T-cell (primary cell): ENCODE results near the gene CLCN4. TPM values are rescaled to one million over a fixed set of nuclear protein-coding genes. Genes with fewer than 3 reads are reported as not detected.

ENCODE experiments used
- ATAC-seq, 4 experiments: fragments of 200-7000 bp in 3 of 4; fragments of 150-1000 bp in 1 of 4; cut with Tn5 transposase; replicated peaks in 1 of 4; 1 replicate in 3 of 4; 2 replicates in 1 of 4; pipeline ENCODE4 v1.10.0; 2021; ENCODE audit warnings: moderate library complexity in 3 of 4, mild to moderate bottlenecking in 2 of 4, moderate number of reproducible peaks in 1 of 4
- CTCF ChIA-PET, 2 donors: fragments of 300-600 bp; sonication (Branson Sonifier 250); formaldehyde crosslinking; loops; one replicate each; lab custom pipeline; 2022; ENCODE audit warnings: antibody characterized with exemption in 2 of 2; lab: Charles Lee
- POLR2A ChIA-PET, 2 donors: fragments of 300-600 bp; sonication (Branson Sonifier 250); formaldehyde crosslinking; loops; one replicate each; lab custom pipeline; 2022; ENCODE audit warnings: antibody characterized with exemption in 2 of 2; lab: Charles Lee
- DNase-seq, 35 experiments: peaks; one replicate each; pipeline versions ENCODE4 v3.0.0 to v3.0.0-alpha.2; 2013 to 2023
- H3K27ac ChIP-seq: one replicate; pipeline ENCODE4 v1.5.1; 2013; ENCODE audit warnings: low read length
- H3K27me3 ChIP-seq, 2 experiments: replicated peaks in 1 of 2; 1 replicate in 1 of 2; 2 replicates in 1 of 2; pipeline versions ENCODE4 v1.6.1 to v1.7.0; 2013; ENCODE audit warnings: low read length in 1 of 2, mixed read lengths in 1 of 2; ENCODE audit not compliant: control insufficient read depth in 2 of 2, insufficient read depth in 2 of 2; ENCODE audit errors: extremely low read depth in 1 of 2
- H3K36me3 ChIP-seq, 2 donors: 1 replicate in 1 of 2; 2 replicates in 1 of 2; pipeline versions ENCODE4 v1.6.1 to v1.7.0; 2013; ENCODE audit warnings: low read length in 1 of 2; ENCODE audit not compliant: control insufficient read depth in 2 of 2, insufficient read depth in 1 of 2; ENCODE audit errors: extremely low read depth in 1 of 2
- H3K4me1 ChIP-seq, 2 experiments: 1 replicate in 1 of 2; 2 replicates in 1 of 2; pipeline versions ENCODE4 v1.6.1 to v1.7.0; 2013; ENCODE audit warnings: low read length in 2 of 2, mixed read lengths in 1 of 2; ENCODE audit not compliant: insufficient read depth in 2 of 2, control insufficient read depth in 1 of 2; ENCODE audit errors: extremely low read depth in 1 of 2
- H3K4me3 ChIP-seq, 2 donors: 1 replicate in 1 of 2; 2 replicates in 1 of 2; pipeline versions ENCODE4 v1.5.1 to v1.7.0; 2013; ENCODE audit warnings: mild to moderate bottlenecking in 2 of 2, low read length in 1 of 2, moderate library complexity in 1 of 2; ENCODE audit not compliant: control insufficient read depth in 1 of 2; ENCODE audit errors: extremely low read depth in 1 of 2
- H3K9me3 ChIP-seq: 2 replicates; pipeline ENCODE4 v1.7.0; 2013
- H3K27ac Mint-ChIP-seq, 2 donors: one replicate each; pipeline ENCODE4 v1.8.0; 2020 to 2021; ENCODE audit warnings: mild to moderate bottlenecking in 2 of 2, mixed read lengths in 2 of 2
- H3K27me3 Mint-ChIP-seq, 2 donors: one replicate each; pipeline ENCODE4 v1.8.0; 2021 to 2022; ENCODE audit warnings: mixed read lengths in 2 of 2
- H3K36me3 Mint-ChIP-seq: one replicate; pipeline ENCODE4 v1.8.0; 2021; ENCODE audit warnings: mixed read lengths
- H3K4me1 Mint-ChIP-seq, 3 donors: one replicate each; pipeline ENCODE4 v1.8.0; 2020 to 2022; ENCODE audit warnings: mixed read lengths in 3 of 3, mild to moderate bottlenecking in 1 of 3
- H3K4me3 Mint-ChIP-seq, 3 donors: one replicate each; pipeline ENCODE4 v1.8.0; 2020 to 2022; ENCODE audit warnings: mild to moderate bottlenecking in 3 of 3, mixed read lengths in 3 of 3, moderate library complexity in 3 of 3
- H3K9me3 Mint-ChIP-seq, 3 donors: one replicate each; pipeline ENCODE4 v1.8.0; 2020 to 2022; ENCODE audit warnings: mixed read lengths in 3 of 3
- WGBS: methylation state at CpG from one replicate; pipeline ENCODE4 v1.1.5; 2013; ENCODE audit warnings: missing lambda C conversion rate; ENCODE audit not compliant: insufficient coverage; 5-methylcytosine and 5-hydroxymethylcytosine counted together
- total RNA-seq, 35 experiments: library from RNA in 6 of 35; stranded (reverse) in 6 of 35; fragments of 120-200 nt in 1 of 35; gene quantifications; one replicate each; pipeline versions ENCODE4 v1.2.1 to v1.2.4 and lab custom pipeline; 2013 to 2026

The CLCN4 gene
- total RNA-seq, 5 donors from 2014 or later (not counting 1 experiment from before 2014, with no cell fraction given) = 0.23 to 0.43 (median 0.25) TPM

DNA sequence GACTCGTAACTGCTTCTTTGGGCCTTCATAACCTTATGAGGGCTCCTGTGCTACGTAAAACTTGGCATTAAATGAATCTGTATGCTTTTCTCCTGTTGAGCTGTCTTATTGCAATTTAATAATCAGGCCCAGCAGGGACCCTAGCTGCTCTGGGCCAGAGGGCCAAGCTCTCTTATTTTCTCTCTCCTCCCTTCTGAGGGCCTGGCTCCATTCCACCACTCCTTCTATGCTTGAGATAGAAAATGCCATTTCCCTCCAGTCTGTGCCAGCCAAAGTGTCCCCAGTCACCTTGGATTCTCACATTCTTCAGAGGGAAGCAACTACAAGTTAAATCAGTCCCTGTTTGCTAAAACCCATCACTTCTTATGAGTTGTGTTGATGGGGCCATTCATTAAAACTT, 90.1 kb downstream of the CLCN4 start:
- ATAC-seq (no peak), DNase-seq (no peak)
- Mint-ChIP-seq H3K4me3 (no peak overlapping the region), H3K27me3 (no peaks in the 10 kb centered on the region), H3K9me3 (peaks cover 0 to 4% (median 0%) of the 10 kb centered on the region in 3 donors), H3K27ac (no peak overlapping the region), H3K36me3 (no peaks in the 10 kb centered on the region), H3K4me1 (no peaks in the 10 kb centered on the region)
- WGBS = no CpG with 5 or more reads among the region's 2 CpGs
- no peak overlapping the region for H3K4me3 ChIP-seq
- no peaks in the 10 kb centered on the region for H3K27me3 ChIP-seq
- H3K36me3 ChIP-seq = no peaks in the 10 kb centered on the region
- H3K9me3 ChIP-seq = no peaks in the 10 kb centered on the region
- H3K4me1 ChIP-seq = no peaks in the 10 kb centered on the region
- POLR2A ChIA-PET = no interaction called here
- CTCF ChIA-PET = no interaction called here
- no peak overlapping the region for H3K27ac ChIP-seq

DNA sequence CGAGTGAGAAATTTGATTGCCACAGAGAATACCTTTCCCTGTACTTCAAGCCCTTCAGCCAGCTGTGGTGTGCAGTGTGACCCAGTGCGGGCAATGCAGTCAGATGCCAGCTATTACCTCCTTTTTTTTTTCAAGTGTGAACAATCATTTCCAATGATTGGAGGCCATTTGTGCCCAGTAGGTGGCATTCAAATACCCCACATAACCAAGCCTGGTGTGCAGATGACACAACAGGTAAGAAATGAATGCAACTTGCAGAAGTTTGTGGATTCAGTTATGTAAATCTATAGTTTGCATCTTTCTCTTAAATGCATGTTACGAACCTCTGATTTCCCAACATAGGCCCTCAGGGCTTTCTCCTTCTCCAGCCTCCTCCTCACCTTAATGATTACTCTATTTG, 98.0 kb downstream of the CLCN4 start:
- Mint-ChIP-seq H3K36me3 (no peaks in the 10 kb centered on the region), H3K9me3 (no peaks in the 10 kb centered on the region)

DNA sequence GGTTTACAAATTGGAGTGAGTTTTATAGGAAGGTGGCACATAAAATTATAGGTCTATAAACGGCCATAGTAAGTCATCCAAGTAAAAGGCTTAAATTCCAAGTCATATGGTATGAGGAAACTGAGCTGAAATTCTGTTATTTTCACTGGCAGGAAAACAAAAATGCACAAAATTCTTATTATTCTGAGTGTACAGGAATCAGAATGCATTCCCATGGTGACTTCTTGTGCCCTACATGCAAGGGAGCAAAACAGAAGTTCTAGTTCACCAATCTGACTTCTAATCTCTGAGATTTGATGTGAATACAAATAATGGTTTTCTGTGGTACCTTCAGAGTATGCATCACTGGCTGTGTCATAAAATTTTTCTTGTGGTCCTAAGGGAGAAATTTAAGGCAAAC, 102.9 kb downstream of the CLCN4 start:
- Histone ChIP-seq H3K4me1 (no peaks in the 10 kb centered on the region), H3K9me3 (no peaks in the 10 kb centered on the region), H3K27me3 (peaks cover 0 to 5% of the 10 kb centered on the region in 2 experiments), H3K36me3 (no peaks in the 10 kb centered on the region), H3K4me3 (no peak overlapping the region), H3K27ac (no peak overlapping the region)
- Mint-ChIP-seq H3K4me3 (no peak overlapping the region), H3K4me1 (no peaks in the 10 kb centered on the region), H3K9me3 (peaks cover 0 to 6% (median 0%) of the 10 kb centered on the region in 3 donors), H3K36me3 (no peaks in the 10 kb centered on the region), H3K27ac (no peak overlapping the region), H3K27me3 (peaks cover 0 to 15% of the 10 kb centered on the region in 2 donors)
- POLR2A ChIA-PET = no interaction called here
- DNase-seq (no peak), ATAC-seq (no peak)
- CTCF ChIA-PET = no interaction called here
- WGBS = no CpG with 5 or more reads among the region's 1 CpG

More for the DNA sequence above, 98.0 kb downstream of the CLCN4 start:
- Mint-ChIP-seq H3K4me1 (no peaks in the 10 kb centered on the region), H3K4me3 (no peak overlapping the region), H3K27me3 (peaks cover 0 to 4% of the 10 kb centered on the region in 2 donors), H3K27ac (no peak overlapping the region)
- no peaks in the 10 kb centered on the region for H3K4me1 ChIP-seq
- CTCF ChIA-PET = no interaction called here
- H3K4me3 ChIP-seq = no peak overlapping the region
- POLR2A ChIA-PET = no interaction called here
- ATAC-seq (no peak), DNase-seq (no peak)
- no peaks in the 10 kb centered on the region for H3K36me3 ChIP-seq
- H3K9me3 ChIP-seq = no peaks in the 10 kb centered on the region
- H3K27ac ChIP-seq = no peak overlapping the region
- WGBS = 60% methylated on average over 1 of the region's 3 CpGs
- H3K27me3 ChIP-seq = peaks cover 0 to 5% of the 10 kb centered on the region in 2 experiments

DNA sequence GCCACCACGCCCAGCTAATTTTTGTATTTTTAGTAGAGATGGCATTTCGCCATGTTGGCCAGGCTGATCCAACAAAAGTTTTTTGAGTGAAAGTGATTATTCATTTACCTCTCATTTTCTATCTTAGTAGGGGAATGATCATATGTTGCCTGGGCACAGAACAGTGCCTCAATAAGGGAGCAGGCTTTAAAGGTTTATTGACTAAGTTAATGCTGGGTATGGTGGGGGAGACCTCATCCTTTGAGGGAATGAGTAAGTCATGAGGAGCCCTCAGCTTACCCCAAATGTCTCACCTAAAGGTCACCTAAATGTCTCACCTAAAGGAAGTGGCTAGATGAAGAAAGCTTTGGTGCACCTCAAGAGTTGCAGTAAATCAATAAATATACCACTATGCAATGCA, 109.0 kb downstream of the CLCN4 start:
- H3K27ac Mint-ChIP-seq = no peak overlapping the region
- POLR2A ChIA-PET = no interaction called here
- DNase-seq (no peak), ATAC-seq (no peak)
- Histone ChIP-seq H3K9me3 (no peaks in the 10 kb centered on the region), H3K4me1 (no peaks in the 10 kb centered on the region), H3K36me3 (no peaks in the 10 kb centered on the region), H3K4me3 (no peak overlapping the region), H3K27ac (no peak overlapping the region), H3K27me3 (no peaks in the 10 kb centered on the region)
- H3K4me1 Mint-ChIP-seq = no peaks in the 10 kb centered on the region
- no peak overlapping the region for H3K4me3 Mint-ChIP-seq
- no peaks in the 10 kb centered on the region for H3K36me3 Mint-ChIP-seq
- peaks cover 0 to 9% of the 10 kb centered on the region in 2 donors for H3K27me3 Mint-ChIP-seq
- WGBS = no CpG with 5 or more reads among the region's 2 CpGs
- peaks cover 0 to 6% (median 0%) of the 10 kb centered on the region in 3 donors for H3K9me3 Mint-ChIP-seq
- CTCF ChIA-PET = interaction anchor here in 1 of 2 donors (0.5 kb wide), 1 partner anchor 225 kb away, joined by 3 read pairs; no protein-coding TSS in a partner anchor

DNA sequence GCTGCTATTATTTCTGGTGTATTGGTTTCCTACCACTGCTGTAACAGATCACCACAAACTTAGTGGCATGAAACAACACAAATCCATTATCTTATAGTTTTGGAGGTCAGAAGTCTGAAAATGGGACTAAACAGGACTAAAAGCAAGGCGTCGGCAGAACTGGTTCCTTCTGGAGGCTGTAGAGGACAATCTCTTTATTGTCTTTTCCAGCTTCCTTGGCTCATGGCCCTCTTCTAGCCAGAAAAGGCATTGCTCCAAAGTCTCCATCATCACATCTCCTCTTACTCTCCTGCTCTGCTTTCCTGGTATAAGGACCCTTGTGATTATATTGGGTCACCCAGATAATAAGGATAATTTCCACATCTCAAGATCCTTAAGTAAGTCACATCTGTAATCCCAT, 121.9 kb downstream of the CLCN4 start:
- H3K27ac Mint-ChIP-seq = no peak overlapping the region

DNA sequence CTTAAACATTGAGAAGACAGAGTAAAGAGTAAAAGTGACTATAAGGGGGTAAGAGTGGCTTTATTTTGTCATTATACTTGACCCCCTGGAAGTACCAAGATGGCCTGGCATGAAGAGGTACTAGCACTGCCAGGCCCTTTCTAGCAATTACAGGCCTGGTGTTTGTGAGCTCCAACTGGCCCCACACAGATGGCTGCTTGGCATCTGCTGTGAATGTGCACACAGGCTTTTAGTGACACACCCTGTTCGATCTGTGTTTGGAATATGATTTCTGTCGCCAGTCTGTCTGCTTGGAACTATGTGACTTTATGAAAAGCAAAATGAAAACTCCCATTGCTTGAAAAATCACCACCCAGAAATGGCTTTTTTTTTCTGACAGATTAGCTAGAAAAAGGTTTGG, 123.3 kb downstream of the CLCN4 start:
- H3K9me3 ChIP-seq = no peaks in the 10 kb centered on the region
- ChIA-PET CTCF (no interaction called here), POLR2A (interaction anchor here in 1 of 2 donors (0.7 kb wide), 1 partner anchor 896 kb away, joined by 8 read pairs; no protein-coding TSS in a partner anchor)
- H3K4me3 ChIP-seq = no peak overlapping the region
- no peak for DNase-seq
- peaks cover 0 to 5% (median 0%) of the 10 kb centered on the region in 3 donors for H3K9me3 Mint-ChIP-seq
- H3K36me3 Mint-ChIP-seq = no peaks in the 10 kb centered on the region
- H3K4me1 Mint-ChIP-seq = no peaks in the 10 kb centered on the region
- H3K36me3 ChIP-seq = no peaks in the 10 kb centered on the region
- H3K4me1 ChIP-seq = no peaks in the 10 kb centered on the region
- WGBS = no CpG with 5 or more reads among the region's 2 CpGs
- peaks cover 0 to 14% of the 10 kb centered on the region in 2 donors for H3K27me3 Mint-ChIP-seq
- no peaks in the 10 kb centered on the region for H3K27me3 ChIP-seq
- no peak overlapping the region for H3K27ac ChIP-seq
- H3K4me3 Mint-ChIP-seq = no peak overlapping the region
- no peak for ATAC-seq
- H3K27ac Mint-ChIP-seq = no peak overlapping the region

More for the DNA sequence above, 121.9 kb downstream of the CLCN4 start:
- Mint-ChIP-seq H3K9me3 (peaks cover 0 to 5% (median 0%) of the 10 kb centered on the region in 3 donors), H3K27me3 (peaks cover 0 to 14% of the 10 kb centered on the region in 2 donors), H3K36me3 (no peaks in the 10 kb centered on the region), H3K4me1 (no peaks in the 10 kb centered on the region), H3K4me3 (no peak overlapping the region)
- Histone ChIP-seq H3K4me1 (no peaks in the 10 kb centered on the region), H3K9me3 (no peaks in the 10 kb centered on the region), H3K4me3 (no peak overlapping the region), H3K27me3 (no peaks in the 10 kb centered on the region), H3K27ac (no peak overlapping the region), H3K36me3 (no peaks in the 10 kb centered on the region)
- CTCF ChIA-PET = interaction anchor here in 1 of 2 donors (0.6 kb wide), 1 partner anchor 52 kb away, joined by 3 read pairs; no protein-coding TSS in a partner anchor
- ATAC-seq (no peak), DNase-seq (no peak)
- WGBS = no CpG with 5 or more reads among the region's 2 CpGs
- POLR2A ChIA-PET = no interaction called here
